PC-9 (cell line): ENCODE measurements around the gene SLX9.

Source experiments
- CTCF ChIP-seq: fragments of 200-600 bp; sonication (generic); conservative IDR thresholded peaks from 2 replicates; pipeline ENCODE4 v1.6.1; 2017; ENCODE audit warnings: mixed run types, antibody characterized with exemption, mild to moderate bottlenecking, moderate library complexity
- EZH2 ChIP-seq: fragments of 200-600 bp; sonication (generic); IDR thresholded peaks from 2 replicates; pipeline ENCODE4 v1.8.0; 2017; ENCODE audit warnings: antibody characterized with exemption, low read depth

GRCh38 chr21:44944596-44944995 is 4.8 kb downstream of the SLX9 start:
- TF ChIP-seq CTCF (no peak), EZH2 (no peak)
